Gastrocnemius medialis (tissue), 4 donors: ENCODE measurements around the gene NETO1.

Experiments used
- POLR2A ChIP-seq, 2 donors: fragments of 450-650 bp; IDR thresholded peaks; one replicate each; pipeline ENCODE4 v1.6.1; 2017; ENCODE audit warnings: antibody characterized with exemption in 2 of 2, mild to moderate bottlenecking in 2 of 2, moderate library complexity in 2 of 2
- TF ChIP-seq, protein P1 (sequence below), 5 experiments: fragments of 450-650 bp in 3 of 5; fragments of 200-600 bp in 2 of 5; sonication (generic) in 2 of 5; IDR thresholded peaks in 4 of 5; conservative IDR thresholded peaks in 1 of 5; 1 replicate in 4 of 5; 2 replicates in 1 of 5; pipeline ENCODE4 v1.5.1; 2016 to 2019; ENCODE audit warnings: antibody characterized with exemption in 5 of 5, mild to moderate bottlenecking in 3 of 5, moderate library complexity in 3 of 5

DNA sequence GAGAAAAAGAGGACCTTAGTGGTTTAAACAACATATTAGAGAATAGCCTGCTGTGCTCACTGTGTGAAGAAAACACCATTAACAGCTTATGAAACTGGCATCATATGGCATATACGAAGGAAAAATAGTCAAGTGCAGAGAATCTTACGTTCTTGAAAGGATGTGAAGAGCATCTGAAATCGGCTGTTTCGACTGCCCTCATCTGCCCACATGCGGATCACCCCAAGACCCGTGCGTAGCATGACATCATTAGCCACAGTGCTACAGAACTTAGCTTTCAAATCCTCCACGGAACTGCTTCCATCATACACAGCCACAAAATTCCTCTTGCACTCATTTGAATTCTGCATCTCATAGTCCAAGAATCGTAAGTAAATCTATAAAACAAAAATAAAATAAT, 84.3 kb downstream of the NETO1 start:
- TF ChIP-seq POLR2A (IDR thresholded peaks at IDR 0.05): no peak
- TF ChIP-seq, protein P1, sequence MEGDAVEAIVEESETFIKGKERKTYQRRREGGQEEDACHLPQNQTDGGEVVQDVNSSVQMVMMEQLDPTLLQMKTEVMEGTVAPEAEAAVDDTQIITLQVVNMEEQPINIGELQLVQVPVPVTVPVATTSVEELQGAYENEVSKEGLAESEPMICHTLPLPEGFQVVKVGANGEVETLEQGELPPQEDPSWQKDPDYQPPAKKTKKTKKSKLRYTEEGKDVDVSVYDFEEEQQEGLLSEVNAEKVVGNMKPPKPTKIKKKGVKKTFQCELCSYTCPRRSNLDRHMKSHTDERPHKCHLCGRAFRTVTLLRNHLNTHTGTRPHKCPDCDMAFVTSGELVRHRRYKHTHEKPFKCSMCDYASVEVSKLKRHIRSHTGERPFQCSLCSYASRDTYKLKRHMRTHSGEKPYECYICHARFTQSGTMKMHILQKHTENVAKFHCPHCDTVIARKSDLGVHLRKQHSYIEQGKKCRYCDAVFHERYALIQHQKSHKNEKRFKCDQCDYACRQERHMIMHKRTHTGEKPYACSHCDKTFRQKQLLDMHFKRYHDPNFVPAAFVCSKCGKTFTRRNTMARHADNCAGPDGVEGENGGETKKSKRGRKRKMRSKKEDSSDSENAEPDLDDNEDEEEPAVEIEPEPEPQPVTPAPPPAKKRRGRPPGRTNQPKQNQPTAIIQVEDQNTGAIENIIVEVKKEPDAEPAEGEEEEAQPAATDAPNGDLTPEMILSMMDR (IDR thresholded peaks at IDR 0.05 in 4 of 5, conservative IDR thresholded peaks at IDR 0.05 in 1 of 5): no peak
